ENCODE results near the gene CCDC33.

Gene CCDC33

GRCh38 chr15:74228723-74229081 lies 7.4 kb upstream of the CCDC33 start:
- DNase-seq: peak in 1 of 51 donors; percentile 39

GRCh38 chr15:74229686-74230085 lies 6.4 kb upstream of the CCDC33 start:
- no peak for DNase-seq

GRCh38 chr15:74231475-74231874 lies 4.7 kb upstream of the CCDC33 start:
- no peak for DNase-seq

GRCh38 chr15:74233373-74233772 lies 2.8 kb upstream of the CCDC33 start:
- DNase-seq: no peak

GRCh38 chr15:74233851-74234597 lies 2.1 kb upstream of the CCDC33 start:
- peak in 1 of 51 donors; percentile 74 for DNase-seq

- DNase-seq: no peak
Measured at GRCh38 chr15:74234598-74234875, 1.6 kb upstream of the CCDC33 start.

- no peak for DNase-seq
Measured at GRCh38 chr15:74239051-74239705, 3.1 kb downstream of the CCDC33 start.

GRCh38 chr15:74240002-74240568 lies 4.0 kb downstream of the CCDC33 start:
- DNase-seq: peak in 50 of 51 donors; percentile 14 to 92 (median 73)

GRCh38 chr15:74240897-74241614 lies 4.9 kb downstream of the CCDC33 start:
- no peak for DNase-seq

GRCh38 chr15:74242441-74243185 lies 6.5 kb downstream of the CCDC33 start:
- no peak for DNase-seq

GRCh38 chr15:74243431-74243830 lies 7.3 kb downstream of the CCDC33 start:
- DNase-seq: no peak

GRCh38 chr15:74244822-74245341 lies 8.8 kb downstream of the CCDC33 start:
- no peak for DNase-seq

- peak in 39 of 51 donors; percentile 9 to 72 (median 41) for DNase-seq
Measured at GRCh38 chr15:74245342-74245931, 9.3 kb downstream of the CCDC33 start.

- DNase-seq: no peak
Measured at GRCh38 chr15:74250266-74250665, 14.1 kb downstream of the CCDC33 start.

GRCh38 chr15:74251131-74251811 lies 15.1 kb downstream of the CCDC33 start:
- DNase-seq: peak in 49 of 51 donors; percentile 14 to 90 (median 73)

- no peak for DNase-seq
Measured at GRCh38 chr15:74252291-74252690, 16.2 kb downstream of the CCDC33 start.

- no peak for DNase-seq
Measured at GRCh38 chr15:74252721-74253120, 16.6 kb downstream of the CCDC33 start.

- no peak for DNase-seq
Measured at GRCh38 chr15:74253211-74253921, 17.2 kb downstream of the CCDC33 start.

- no peak for DNase-seq
Measured at GRCh38 chr15:74257105-74257504, 21.0 kb downstream of the CCDC33 start.

GRCh38 chr15:74257623-74258022 lies 21.5 kb downstream of the CCDC33 start:
- no peak for DNase-seq
